ACC112 (cell line): Measurements from ENCODE around the gene KBTBD3.

ENCODE experiments used
- H2AFZ ChIP-seq: fragments of 200-600 bp; sonication (generic); one replicate; pipeline ENCODE4 v1.6.0; 2017; ENCODE audit warnings: antibody characterized with exemption, low read length; ENCODE audit not compliant: unreplicated experiment
- H3K27ac ChIP-seq: fragments of 200-600 bp; sonication (generic); 2 replicates; pipeline ENCODE4 v1.5.1; 2014; ENCODE audit warnings: low read depth, mild to moderate bottlenecking, antibody characterized with exemption, low read length, moderate library complexity
- H3K27me3 ChIP-seq: fragments of 200-600 bp; sonication (generic); 2 replicates; pipeline ENCODE4 v1.6.1; 2014; ENCODE audit warnings: mild to moderate bottlenecking, antibody characterized with exemption, low read length, moderate library complexity, mixed read lengths; ENCODE audit not compliant: insufficient read depth
- H3K36me3 ChIP-seq: fragments of 200-600 bp; sonication (generic); 2 replicates; pipeline ENCODE4 v1.6.1; 2016; ENCODE audit warnings: mild to moderate bottlenecking, antibody characterized with exemption, low read length, moderate library complexity, mixed read lengths; ENCODE audit not compliant: insufficient read depth
- H3K4me1 ChIP-seq: fragments of 200-600 bp; sonication (generic); one replicate; pipeline ENCODE4 v1.6.1; 2016; ENCODE audit warnings: low read length, mixed read lengths; ENCODE audit not compliant: insufficient read depth, unreplicated experiment, control insufficient read depth
- H3K4me3 ChIP-seq: fragments of 200-600 bp; sonication (generic); 2 replicates; pipeline ENCODE4 v1.5.1; 2014; ENCODE audit warnings: mild to moderate bottlenecking, low read depth, low read length
- H3K79me2 ChIP-seq: fragments of 200-600 bp; sonication (generic); one replicate; pipeline ENCODE4 v1.6.0; 2016; ENCODE audit warnings: low read length; ENCODE audit not compliant: control insufficient read depth, unreplicated experiment, insufficient read depth

KBTBD3 gene

GRCh38 chr11:106076919-106077608, at the start of gene KBTBD3:
Gene KBTBD3, minus strand, starts transcription at chr11:106077347. Its CDS starts 18,250 bp downstream, at chr11:106059097.
- Histone ChIP-seq H2AFZ (peak within 1 kb of the TSS; percentile 97), H3K4me1 (peaks cover 18% of the 10 kb centered on the region), H3K79me2 (peaks cover 41% of the 10 kb centered on the region), H3K36me3 (peaks cover 23% of the 10 kb centered on the region), H3K27me3 (no peaks in the 10 kb centered on the region), H3K27ac (peak within 1 kb of the TSS; percentile 72), H3K4me3 (peak within 1 kb of the TSS; percentile 94)

- Histone ChIP-seq H3K4me1 (no peaks in the 10 kb centered on the region), H3K4me3 (no peak overlapping the region), H3K36me3 (no peaks in the 10 kb centered on the region)
These were observed 44.6 kb upstream of the KBTBD3 start for GRCh38 chr11:106121570-106122320.

GRCh38 chr11:106105986-106106385, 28.8 kb upstream of the KBTBD3 start:
- Histone ChIP-seq H3K4me1 (no peaks in the 10 kb centered on the region), H3K79me2 (no peaks in the 10 kb centered on the region), H3K4me3 (no peak overlapping the region), H3K27ac (no peak overlapping the region), H3K27me3 (peaks cover 5% of the 10 kb centered on the region; the same call in 1 of the 2 replicates), H2AFZ (no peak overlapping the region), H3K36me3 (no peaks in the 10 kb centered on the region)

More at GRCh38 chr11:106121570-106122320, 44.6 kb upstream of the KBTBD3 start:
- Histone ChIP-seq H3K79me2 (no peaks in the 10 kb centered on the region), H3K27ac (no peak overlapping the region), H3K27me3 (peaks cover 37% of the 10 kb centered on the region), H2AFZ (no peak overlapping the region)

- Histone ChIP-seq H3K4me3 (no peak overlapping the region), H3K36me3 (peaks cover 13% of the 10 kb centered on the region), H3K27me3 (no peaks in the 10 kb centered on the region), H3K4me1 (no peaks in the 10 kb centered on the region), H3K79me2 (no peaks in the 10 kb centered on the region), H3K27ac (no peak overlapping the region), H2AFZ (no peak overlapping the region)
These were observed 24.7 kb upstream of the KBTBD3 start for GRCh38 chr11:106101819-106102218.

- Histone ChIP-seq H3K36me3 (peaks cover 17% of the 10 kb centered on the region), H3K27ac (no peak overlapping the region), H3K4me1 (no peaks in the 10 kb centered on the region), H3K27me3 (no peaks in the 10 kb centered on the region), H2AFZ (no peak overlapping the region), H3K79me2 (no peaks in the 10 kb centered on the region), H3K4me3 (no peak overlapping the region)
These were observed 24.2 kb upstream of the KBTBD3 start for GRCh38 chr11:106101370-106101769.

GRCh38 chr11:106098893-106099553, 21.9 kb upstream of the KBTBD3 start:
- no peak overlapping the region for H3K27ac ChIP-seq
- peaks cover 28% of the 10 kb centered on the region for H3K36me3 ChIP-seq
- no peaks in the 10 kb centered on the region for H3K27me3 ChIP-seq
- H2AFZ ChIP-seq: no peak overlapping the region
- H3K4me3 ChIP-seq: no peak overlapping the region
- H3K79me2 ChIP-seq: no peaks in the 10 kb centered on the region
- H3K4me1 ChIP-seq: no peaks in the 10 kb centered on the region

- no peaks in the 10 kb centered on the region for H3K27me3 ChIP-seq
- H3K4me3 ChIP-seq: no peak overlapping the region
- H3K4me1 ChIP-seq: peaks cover 17% of the 10 kb centered on the region
- H3K79me2 ChIP-seq: peaks cover 29% of the 10 kb centered on the region
- peaks cover 33% of the 10 kb centered on the region for H3K36me3 ChIP-seq
- H2AFZ ChIP-seq: no peak overlapping the region
- H3K27ac ChIP-seq: no peak overlapping the region
These were observed 15.3 kb upstream of the KBTBD3 start for GRCh38 chr11:106092446-106092845.

GRCh38 chr11:106091480-106092123, 14.5 kb upstream of the KBTBD3 start:
- H3K36me3 ChIP-seq: peaks cover 26% of the 10 kb centered on the region
- H3K4me3 ChIP-seq: peak overlapping the region; percentile 5; the same call in 1 of the 2 replicates
- peaks cover 31% of the 10 kb centered on the region for H3K79me2 ChIP-seq
- H3K27ac ChIP-seq: peak overlapping the region; percentile 21
- H2AFZ ChIP-seq: no peak overlapping the region
- H3K4me1 ChIP-seq: peaks cover 24% of the 10 kb centered on the region
- H3K27me3 ChIP-seq: no peaks in the 10 kb centered on the region

- Histone ChIP-seq H3K36me3 (peaks cover 22% of the 10 kb centered on the region), H3K79me2 (peaks cover 42% of the 10 kb centered on the region), H3K4me3 (no peak overlapping the region), H3K27me3 (no peaks in the 10 kb centered on the region), H3K27ac (no peak overlapping the region), H2AFZ (no peak overlapping the region), H3K4me1 (peaks cover 31% of the 10 kb centered on the region)
These were observed 11.7 kb upstream of the KBTBD3 start for GRCh38 chr11:106088896-106089295.

- H3K4me1 ChIP-seq: peaks cover 31% of the 10 kb centered on the region
These were observed 10.8 kb upstream of the KBTBD3 start for GRCh38 chr11:106087815-106088435.

More at GRCh38 chr11:106087815-106088435, 10.8 kb upstream of the KBTBD3 start:
- peaks cover 47% of the 10 kb centered on the region for H3K79me2 ChIP-seq
- peaks cover 26% of the 10 kb centered on the region for H3K36me3 ChIP-seq
- H2AFZ ChIP-seq: no peak overlapping the region
- no peak overlapping the region for H3K27ac ChIP-seq
- H3K27me3 ChIP-seq: no peaks in the 10 kb centered on the region
- H3K4me3 ChIP-seq: peak overlapping the region; percentile 44
